GM21619 (cell line): ENCODE measurements around the gene TOR1B.
"Not testable (repeated sequence)": the region's sequence is repeated elsewhere in the genome, so short reads cannot be mapped to it uniquely, and the experiment has no call there.

Experiments
- ATAC-seq: cut with Tn5 transposase; IDR thresholded peaks from one replicate; pipeline ENCODE4 v1.9.1; 2021; ENCODE audit not compliant: unreplicated experiment

TOR1B gene

GRCh38 chr9:129776096-129776495, 26.9 kb upstream of the TOR1B start:
- ATAC-seq, result not testable (repeated sequence)

- ATAC-seq, result no peak
Observed at GRCh38 chr9:129776566-129776937, 26.4 kb upstream of the TOR1B start.

GRCh38 chr9:129776938-129777768, 25.8 kb upstream of the TOR1B start:
- no peak for ATAC-seq

- no peak for ATAC-seq
Observed at GRCh38 chr9:129777769-129778130, 25.2 kb upstream of the TOR1B start.

- no peak for ATAC-seq
Observed at GRCh38 chr9:129778469-129778868, 24.5 kb upstream of the TOR1B start.

- no peak for ATAC-seq
Observed at GRCh38 chr9:129779560-129780190, 23.3 kb upstream of the TOR1B start.

- no peak for ATAC-seq
Observed at GRCh38 chr9:129781131-129781530, 21.9 kb upstream of the TOR1B start.

GRCh38 chr9:129781981-129782380, 21.0 kb upstream of the TOR1B start:
- ATAC-seq, result no peak

GRCh38 chr9:129783516-129784361, 19.2 kb upstream of the TOR1B start:
- ATAC-seq, result peak; percentile 51

GRCh38 chr9:129784970-129785369, 18.0 kb upstream of the TOR1B start:
- not testable (repeated sequence) for ATAC-seq

GRCh38 chr9:129785866-129786265, 17.1 kb upstream of the TOR1B start:
- ATAC-seq, result no peak

GRCh38 chr9:129786481-129786880, 16.5 kb upstream of the TOR1B start:
- no peak for ATAC-seq

- ATAC-seq, result no peak
Observed at GRCh38 chr9:129794549-129794948, 8.4 kb upstream of the TOR1B start.

GRCh38 chr9:129796029-129796428, 7.0 kb upstream of the TOR1B start:
- not testable (repeated sequence) for ATAC-seq

GRCh38 chr9:129798973-129799372, 4.0 kb upstream of the TOR1B start:
- no peak for ATAC-seq

- no peak for ATAC-seq
Observed at GRCh38 chr9:129801504-129801903, 1.5 kb upstream of the TOR1B start.

- ATAC-seq, result no peak
Observed at GRCh38 chr9:129803676-129804060, 684 bp downstream of the TOR1B start.

GRCh38 chr9:129806061-129806460, 3.1 kb downstream of the TOR1B start:
- no peak for ATAC-seq

- no peak for ATAC-seq
Observed at GRCh38 chr9:129809346-129809745, 6.4 kb downstream of the TOR1B start.

GRCh38 chr9:129810116-129810515, 7.1 kb downstream of the TOR1B start:
- ATAC-seq, result no peak

- ATAC-seq, result no peak
Observed at GRCh38 chr9:129810788-129811187, 7.8 kb downstream of the TOR1B start.

GRCh38 chr9:129811967-129812363, 9.0 kb downstream of the TOR1B start:
- ATAC-seq, result no peak
